GM18907 (cell line): ENCODE results near the gene OBSCN.

Source experiments
- ATAC-seq: cut with Tn5 transposase; IDR thresholded peaks from one replicate; pipeline ENCODE4 v1.9.1; 2021; ENCODE audit warnings: mild to moderate bottlenecking, moderate library complexity; ENCODE audit not compliant: unreplicated experiment

OBSCN gene

DNA sequence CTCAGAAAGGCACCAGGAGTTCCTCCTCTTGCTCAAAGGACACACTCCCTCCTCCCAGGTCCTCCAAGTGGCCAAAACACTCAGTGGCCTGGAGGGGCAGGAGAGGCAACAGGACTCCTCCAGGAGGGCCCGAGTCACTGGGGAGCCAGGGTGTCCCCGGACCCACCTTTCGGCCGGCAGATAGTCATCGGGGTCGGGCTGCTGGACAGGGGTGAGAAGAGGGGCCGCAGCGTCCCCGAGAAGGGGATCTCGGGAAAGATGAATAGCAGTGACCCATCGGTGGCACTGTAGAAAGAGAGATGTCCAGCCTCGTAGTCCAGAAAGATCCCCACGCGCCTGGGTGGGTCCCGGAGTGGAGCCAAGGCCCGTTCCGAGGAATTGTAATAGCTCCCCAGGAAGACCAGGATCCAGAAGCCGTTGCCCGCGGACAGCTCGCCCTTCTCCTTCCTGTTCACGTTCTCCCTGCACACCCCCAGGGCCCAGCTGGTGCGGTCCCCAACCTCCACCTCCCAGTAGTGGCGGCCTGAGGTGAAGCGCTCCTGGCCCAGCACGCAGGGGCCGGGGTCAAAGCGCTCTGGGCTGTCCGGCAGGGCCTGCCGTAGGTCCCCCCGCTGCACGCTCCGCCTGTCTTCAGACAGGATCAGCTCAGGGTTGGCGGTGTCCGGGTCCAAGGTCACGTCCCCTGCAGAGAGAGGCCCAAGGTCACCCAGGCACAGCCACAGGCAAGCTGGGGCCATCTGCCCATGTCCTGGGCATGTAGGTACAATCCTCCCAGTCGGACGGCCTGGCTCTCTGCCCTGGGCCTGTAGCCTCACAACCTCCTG lies 186.9 kb downstream of the OBSCN start:
- ATAC-seq, result no peak

- no peak for ATAC-seq
Observed at GRCh38 chr1:228396770-228397662, 189.2 kb downstream of the OBSCN start.

DNA sequence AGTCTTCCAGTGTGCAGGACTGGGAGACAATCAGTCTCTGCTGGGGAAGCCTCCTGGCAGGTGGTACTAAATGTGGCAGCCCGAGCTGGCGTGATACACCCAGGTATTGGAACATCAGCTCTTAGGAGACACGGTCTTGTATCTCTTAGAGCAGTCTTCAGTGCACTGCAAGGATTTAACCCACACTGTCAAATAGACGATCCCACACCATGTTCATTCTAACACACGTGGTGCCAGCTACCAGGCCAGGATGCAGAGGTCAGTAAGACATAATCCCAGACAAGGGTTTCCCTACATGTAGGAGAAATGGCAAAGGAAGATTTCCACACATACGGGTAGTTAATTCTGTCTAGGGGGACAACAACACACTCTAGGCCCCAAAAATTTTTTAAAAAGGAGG lies 190.1 kb downstream of the OBSCN start:
- ATAC-seq, result no peak

DNA sequence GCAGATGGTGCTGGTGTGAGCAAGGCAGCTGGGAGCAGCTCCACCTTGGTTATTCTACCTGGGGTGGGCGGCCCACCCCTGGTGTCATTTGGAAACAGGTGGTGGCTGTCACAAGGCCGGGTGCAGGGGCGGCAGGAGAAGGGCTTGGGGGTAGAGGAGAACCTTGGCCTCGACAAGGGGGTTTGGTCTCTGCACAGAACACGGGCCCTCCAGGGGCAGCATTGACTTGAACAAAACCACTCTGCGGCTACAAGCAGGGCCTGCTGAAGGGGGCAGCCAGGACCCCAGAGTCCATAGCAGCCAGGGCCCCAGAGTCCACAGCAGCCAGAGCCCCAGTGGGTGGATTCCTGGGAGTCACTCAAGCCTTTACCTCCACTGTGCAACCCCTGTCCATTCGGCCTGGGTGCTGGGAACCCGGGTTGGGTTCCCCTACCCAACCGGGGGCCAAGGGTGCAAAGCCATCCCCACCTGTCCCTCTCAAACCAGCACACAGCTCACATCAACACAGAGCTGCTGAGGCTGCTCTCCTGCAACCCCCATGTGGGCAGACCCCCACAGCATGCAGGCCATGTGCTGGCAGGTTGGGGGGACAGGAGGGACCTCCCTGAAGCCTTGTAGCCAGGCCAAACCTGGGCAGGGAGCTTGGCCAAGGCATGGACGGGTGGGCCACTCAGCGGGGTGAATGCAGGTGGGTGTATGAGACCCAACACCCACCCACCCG lies 191.1 kb downstream of the OBSCN start:
- ATAC-seq, result no peak

- ATAC-seq, result no peak
Observed at GRCh38 chr1:228399531-228400236, 191.8 kb downstream of the OBSCN start.

DNA sequence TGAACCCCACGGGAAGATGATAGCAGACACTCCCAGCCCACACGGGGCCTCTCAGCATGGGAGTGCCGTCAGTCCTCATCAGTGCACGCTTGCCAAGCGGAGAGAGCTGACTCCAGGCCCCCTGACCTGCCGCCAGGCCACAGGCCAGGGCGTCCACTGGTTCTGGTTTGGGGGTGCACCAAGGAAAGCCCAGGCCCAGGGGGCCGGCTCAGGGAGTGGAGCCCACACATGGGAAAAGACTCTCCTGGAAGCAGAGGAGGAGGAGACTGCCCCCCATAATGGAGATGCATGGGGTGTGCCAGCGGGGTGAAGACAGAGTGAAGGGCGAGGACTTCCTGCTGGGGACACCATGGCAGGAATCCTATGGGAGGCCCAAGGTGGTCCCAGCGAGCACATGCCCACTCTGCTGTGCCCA lies 192.4 kb downstream of the OBSCN start:
- ATAC-seq, result no peak

DNA sequence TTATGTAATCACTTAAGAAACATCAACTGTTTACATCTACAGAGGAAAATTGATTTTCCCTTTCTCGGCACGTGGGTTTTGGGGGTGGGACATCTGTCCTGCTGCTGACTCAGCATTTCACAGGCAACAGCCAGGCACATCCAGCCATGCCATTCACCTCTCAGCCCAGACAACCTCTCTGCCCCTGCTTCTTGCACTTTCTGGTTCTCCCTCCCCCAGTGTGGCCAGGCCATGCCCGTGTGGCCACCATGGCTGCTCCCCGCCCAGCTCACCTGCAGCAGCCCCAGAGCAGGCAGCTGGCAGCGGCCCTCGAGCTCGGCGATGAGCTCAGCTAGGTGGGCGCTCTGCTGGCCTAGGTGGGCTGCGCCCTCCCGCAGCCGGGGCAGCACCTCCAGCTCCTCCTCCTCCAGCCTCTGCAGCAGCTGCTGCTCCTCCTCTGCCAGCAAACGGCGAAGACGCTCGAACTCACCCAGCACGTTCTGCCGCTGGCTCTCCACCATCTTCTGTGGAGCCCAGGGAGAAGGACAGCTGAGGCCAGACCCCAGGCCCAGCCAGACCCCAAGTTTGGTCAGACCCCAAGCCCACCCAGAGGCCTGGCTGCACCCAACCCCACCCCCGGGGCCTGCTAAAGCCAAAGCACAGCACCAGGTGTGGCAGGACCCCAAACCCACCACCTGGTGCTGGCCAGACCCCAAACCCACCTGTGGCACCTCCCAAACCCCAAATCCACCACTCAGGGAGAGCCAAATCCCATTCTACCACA lies 193.0 kb downstream of the OBSCN start:
- no peak for ATAC-seq

- no peak for ATAC-seq
Observed at GRCh38 chr1:228401782-228402640, 194.2 kb downstream of the OBSCN start.

GRCh38 chr1:228402641-228403025 lies 194.8 kb downstream of the OBSCN start:
- ATAC-seq, result no peak

DNA sequence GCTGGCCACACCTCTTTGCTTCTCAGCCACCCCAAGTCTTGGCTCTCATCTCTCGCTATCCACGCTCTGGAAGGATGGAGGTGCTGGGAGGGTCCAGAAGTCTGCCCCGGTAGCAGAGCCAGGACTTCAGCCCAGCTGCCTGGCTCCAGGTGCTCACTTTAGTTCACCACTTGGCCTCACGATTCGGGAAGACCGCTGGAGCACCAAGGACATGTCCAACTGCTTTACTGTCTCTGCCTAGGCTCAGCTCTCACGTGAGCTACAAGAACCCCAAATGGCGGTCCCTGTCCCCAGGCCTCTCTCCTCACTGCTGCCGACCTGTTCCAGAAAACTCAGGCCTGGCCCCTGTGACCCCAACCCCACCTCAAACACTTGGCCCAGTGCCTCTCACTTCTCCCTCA lies 195.4 kb downstream of the OBSCN start:
- ATAC-seq, result no peak

DNA sequence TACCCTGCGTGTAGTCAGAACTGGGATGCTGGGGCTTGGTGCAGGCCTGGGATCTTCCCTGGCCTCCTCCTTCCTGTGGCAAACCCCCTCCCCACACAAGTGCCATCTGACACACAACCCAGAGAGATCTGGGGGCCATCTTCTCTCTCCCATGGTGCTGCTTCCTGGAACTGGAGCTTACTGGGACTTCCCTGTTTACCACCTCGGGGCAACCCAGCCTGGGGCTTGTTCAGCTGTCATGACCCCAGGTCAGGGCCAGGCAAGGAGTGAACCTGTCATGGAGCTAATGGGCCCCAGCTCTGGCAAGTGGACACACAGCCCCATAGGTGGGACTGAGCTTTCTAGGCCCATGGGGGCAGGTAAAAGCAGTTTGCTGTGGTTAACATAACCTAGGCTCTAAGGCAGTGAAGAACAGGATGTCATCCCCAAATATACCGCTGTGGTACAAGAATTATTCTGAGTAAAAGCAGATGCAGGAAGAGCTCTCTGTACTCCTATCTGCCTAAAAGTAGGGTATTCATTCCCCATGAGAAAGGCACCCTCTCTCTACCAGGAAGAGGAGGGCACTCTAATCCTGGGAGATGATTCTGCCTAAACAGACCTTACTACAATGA lies 196.4 kb downstream of the OBSCN start:
- no peak for ATAC-seq

- no peak for ATAC-seq
Observed at GRCh38 chr1:228405200-228405978, 197.5 kb downstream of the OBSCN start.

DNA sequence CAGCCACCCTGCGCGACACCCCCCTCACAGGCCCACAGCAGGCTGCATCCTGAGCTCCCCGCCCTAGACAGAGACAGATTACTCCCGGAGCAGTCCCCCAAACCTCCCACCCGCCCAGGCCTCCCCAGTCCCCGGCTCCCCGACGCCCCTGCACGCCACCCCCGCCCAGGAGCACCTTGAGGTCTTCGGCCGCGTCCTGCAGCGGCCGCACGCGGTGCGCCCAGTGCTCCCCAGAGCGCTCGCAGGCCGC lies 198.1 kb downstream of the OBSCN start:
- no peak for ATAC-seq

DNA sequence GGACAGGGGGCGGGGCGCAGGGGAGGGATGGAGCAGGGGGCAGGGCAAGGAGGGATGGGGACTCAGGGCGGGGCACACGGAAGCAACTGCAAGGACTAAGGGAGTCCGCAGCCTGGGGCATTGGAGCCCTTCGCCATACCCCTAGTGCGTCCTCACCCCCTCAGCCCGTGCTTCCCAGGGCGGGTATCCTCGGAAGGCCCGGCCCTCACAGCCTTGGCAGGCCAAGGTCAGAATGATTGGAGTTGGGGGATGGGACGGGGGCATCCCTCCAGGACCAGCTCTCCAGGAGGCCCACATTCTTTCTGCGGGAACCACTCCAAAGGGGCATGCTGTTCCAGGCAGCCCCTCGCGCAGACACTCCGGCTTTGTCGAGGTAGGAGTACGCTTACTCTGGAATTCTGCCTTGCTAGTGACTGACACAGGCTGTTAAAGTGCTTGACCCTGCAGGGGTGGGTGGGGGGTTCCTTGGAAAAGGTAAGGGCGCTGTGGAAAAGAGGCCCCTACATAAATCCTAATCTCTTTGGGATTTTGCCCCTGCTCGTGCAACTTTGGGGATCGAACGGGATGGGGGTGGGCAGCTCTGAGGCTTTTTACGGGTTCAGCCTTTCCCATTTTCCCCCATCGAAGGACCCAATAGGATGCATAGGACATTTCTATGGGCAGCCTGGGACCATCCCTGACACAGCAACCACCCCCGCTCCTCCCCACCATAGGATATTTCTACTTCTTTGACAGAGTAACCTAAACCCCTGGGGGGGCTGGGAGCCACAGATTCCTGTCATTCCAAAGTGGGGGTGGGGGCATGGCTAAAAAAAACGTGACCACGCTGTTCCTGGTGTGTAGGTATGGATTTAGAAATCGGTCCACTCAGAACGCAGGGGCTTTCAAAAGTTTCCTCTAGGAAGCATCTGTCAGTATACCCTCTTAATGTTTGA lies 199.5 kb downstream of the OBSCN start:
- no peak for ATAC-seq

- no peak for ATAC-seq
Observed at GRCh38 chr1:228408041-228408868, 200.4 kb downstream of the OBSCN start.
